Measurements from ENCODE around the gene OSBPL10.

- TF ChIP-seq CTCF (IDR thresholded peaks at IDR 0.05) (no peak), POLR2A (IDR thresholded peaks at IDR 0.05) (no peak)
Measured at GRCh38 chr3:31735667-31736066, 245.4 kb downstream of the OSBPL10 start.

Measured in lower leg skin (tissue), 3 donors.